CD4-positive, alpha-beta T cell treated with Interleukin-12 subunit alpha and Interleukin-12 subunit beta, for 1 hour (primary cell): ENCODE data around the gene ISM1.

Source experiments
- DNase-seq: peaks from one replicate; pipeline ENCODE4 v3.0.0-alpha.2; 2020

Gene ISM1

GRCh38 chr20:13321416-13321815 lies 100.3 kb downstream of the ISM1 start:
- no peak for DNase-seq

- no peak for DNase-seq
These were observed 101.1 kb downstream of the ISM1 start for GRCh38 chr20:13322198-13322597.

- DNase-seq = no peak
These were observed 101.5 kb downstream of the ISM1 start for GRCh38 chr20:13322621-13323020.

- no peak for DNase-seq
These were observed 104.0 kb downstream of the ISM1 start for GRCh38 chr20:13325033-13325432.

DNA sequence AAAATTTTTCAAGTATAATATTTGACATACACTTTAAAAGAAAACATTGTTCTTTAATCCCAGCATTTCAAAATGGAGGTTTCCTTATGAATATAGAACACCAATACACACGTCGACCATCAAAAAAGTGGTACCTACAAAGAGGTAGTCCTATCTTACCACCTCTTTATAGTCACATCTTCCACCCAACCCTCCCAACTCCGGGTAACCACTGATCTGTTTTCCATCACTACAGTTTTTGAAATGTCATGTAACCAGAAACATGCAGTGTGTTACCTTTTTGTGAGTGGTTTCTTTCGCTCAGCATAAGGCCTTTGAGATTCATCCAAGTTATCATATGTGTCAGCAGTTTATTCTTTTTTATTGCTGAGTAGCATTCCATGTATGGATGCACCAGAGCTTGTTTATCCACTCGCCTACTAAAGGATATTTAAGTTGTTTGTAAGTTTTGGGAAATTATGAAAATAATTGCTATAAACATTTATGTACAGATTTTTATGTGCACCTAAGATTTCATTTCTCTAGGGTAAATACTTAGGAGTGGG lies 104.8 kb downstream of the ISM1 start:
- DNase-seq = no peak

DNA sequence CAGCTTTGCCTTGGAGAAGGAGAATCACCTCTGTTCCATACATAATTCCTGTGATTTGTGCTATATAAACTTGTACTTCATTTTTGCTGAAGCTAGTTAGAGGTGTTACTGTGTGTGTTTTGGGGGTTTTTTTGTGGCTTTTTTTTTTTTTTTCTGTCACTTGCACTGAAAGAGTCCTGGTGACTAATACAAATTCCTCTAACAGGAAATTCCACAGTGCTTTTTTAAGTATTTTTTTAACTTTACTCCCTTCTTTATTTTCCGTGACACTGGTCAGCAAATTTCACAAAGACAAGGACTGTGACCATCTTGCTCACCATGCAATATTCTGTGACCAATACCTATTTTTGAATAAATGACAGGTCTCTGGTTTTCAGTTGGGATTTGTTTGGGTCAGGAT lies 110.5 kb downstream of the ISM1 start:
- DNase-seq = no peak

DNA sequence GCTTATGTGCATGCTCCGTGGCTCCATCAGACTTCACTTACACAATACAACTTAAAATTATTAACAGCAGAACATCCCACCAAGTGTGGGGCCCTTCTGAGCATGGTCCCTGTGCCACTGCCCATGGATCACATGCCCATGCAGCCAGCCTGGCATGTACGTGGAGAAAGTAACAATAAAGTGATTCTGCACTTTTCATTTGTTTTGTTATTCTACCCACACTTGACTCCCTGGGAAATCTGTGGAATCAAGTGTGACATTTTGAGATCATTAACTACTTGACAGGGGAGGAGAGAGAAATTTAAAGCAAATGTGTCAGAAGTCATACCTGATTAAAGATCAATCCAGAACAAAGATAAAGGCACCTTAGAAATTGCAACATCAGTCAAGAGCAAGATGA lies 112.0 kb downstream of the ISM1 start:
- no peak for DNase-seq

GRCh38 chr20:13333793-13334192 lies 112.7 kb downstream of the ISM1 start:
- no peak for DNase-seq

GRCh38 chr20:13336308-13337089 lies 115.4 kb downstream of the ISM1 start:
- no peak for DNase-seq

DNA sequence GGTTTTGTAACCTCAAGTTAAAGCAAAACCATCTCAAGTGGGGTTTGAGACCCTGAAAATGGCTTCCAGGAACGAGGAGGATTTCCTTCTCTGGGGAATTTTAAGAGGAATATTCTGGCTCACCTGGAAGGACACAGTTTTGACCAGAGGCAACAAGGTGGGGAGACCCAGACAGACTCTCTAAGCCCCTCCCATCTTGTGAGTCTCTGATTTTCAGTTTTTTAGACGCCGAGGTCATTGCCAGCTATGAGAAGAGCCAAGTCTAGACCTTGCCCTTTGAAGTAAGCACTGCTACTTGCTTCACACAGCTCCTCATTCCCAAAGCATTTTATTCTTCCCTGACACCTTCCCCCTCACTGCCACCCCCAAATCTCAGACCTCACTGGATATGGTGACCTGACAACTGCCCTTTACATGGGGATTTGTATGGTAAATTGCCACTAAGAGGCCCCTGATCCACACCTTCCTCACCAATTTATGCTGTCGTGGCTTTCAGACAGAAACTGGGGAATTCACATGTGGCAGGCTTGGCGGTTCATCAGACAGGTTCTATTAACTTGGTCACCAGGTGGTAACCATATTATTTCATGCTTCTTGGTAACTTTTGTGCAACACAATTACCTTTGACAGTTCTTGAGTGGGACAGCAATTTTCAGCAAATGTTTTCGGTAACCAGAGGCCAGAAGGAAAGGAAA lies 116.2 kb downstream of the ISM1 start:
- DNase-seq = no peak

- DNase-seq = no peak
These were observed 117.1 kb downstream of the ISM1 start for GRCh38 chr20:13338097-13338661.

DNA sequence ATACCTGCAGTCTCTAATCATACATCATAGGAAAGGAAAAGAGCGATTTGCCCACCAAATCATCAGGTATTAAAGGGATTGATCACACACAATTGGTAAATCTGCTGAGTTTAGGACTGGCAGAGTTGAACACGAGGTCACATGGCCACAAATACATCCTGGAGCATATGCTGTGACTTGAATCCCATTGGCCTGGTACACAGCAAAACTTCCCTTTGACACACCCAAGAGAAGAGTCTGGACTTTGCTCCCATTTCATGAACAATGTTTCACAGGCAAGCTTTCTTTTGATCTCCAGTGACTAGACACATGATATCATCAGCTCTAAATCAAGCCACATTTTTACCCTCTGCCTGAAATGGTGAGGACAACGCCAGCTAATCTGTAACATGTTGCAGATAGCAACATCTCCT lies 117.9 kb downstream of the ISM1 start:
- no peak for DNase-seq

- no peak for DNase-seq
These were observed 119.0 kb downstream of the ISM1 start for GRCh38 chr20:13340088-13340487.

- DNase-seq = no peak
These were observed 120.8 kb downstream of the ISM1 start for GRCh38 chr20:13341737-13342393.

- no peak for DNase-seq
These were observed 121.6 kb downstream of the ISM1 start for GRCh38 chr20:13342469-13343242.

DNA sequence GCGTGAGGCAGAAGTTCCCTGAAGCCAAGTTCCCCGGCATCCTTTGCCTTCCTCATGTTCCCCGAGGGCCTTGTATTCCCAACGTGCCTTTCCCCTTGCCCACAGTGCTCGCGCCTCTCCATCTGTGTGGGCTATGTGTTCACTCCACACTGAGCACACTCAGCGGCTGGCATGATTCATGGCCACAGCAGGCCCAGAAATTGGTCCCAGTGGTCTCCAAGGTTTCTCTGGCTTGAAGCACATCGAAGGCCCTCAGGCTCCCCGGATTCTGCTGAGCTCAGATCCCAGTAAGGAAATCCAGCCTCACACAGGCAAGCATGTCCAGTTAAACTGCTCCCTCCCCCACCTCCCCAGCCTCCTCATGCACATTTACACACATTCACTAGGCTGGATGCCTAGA lies 123.6 kb downstream of the ISM1 start:
- no peak for DNase-seq

DNA sequence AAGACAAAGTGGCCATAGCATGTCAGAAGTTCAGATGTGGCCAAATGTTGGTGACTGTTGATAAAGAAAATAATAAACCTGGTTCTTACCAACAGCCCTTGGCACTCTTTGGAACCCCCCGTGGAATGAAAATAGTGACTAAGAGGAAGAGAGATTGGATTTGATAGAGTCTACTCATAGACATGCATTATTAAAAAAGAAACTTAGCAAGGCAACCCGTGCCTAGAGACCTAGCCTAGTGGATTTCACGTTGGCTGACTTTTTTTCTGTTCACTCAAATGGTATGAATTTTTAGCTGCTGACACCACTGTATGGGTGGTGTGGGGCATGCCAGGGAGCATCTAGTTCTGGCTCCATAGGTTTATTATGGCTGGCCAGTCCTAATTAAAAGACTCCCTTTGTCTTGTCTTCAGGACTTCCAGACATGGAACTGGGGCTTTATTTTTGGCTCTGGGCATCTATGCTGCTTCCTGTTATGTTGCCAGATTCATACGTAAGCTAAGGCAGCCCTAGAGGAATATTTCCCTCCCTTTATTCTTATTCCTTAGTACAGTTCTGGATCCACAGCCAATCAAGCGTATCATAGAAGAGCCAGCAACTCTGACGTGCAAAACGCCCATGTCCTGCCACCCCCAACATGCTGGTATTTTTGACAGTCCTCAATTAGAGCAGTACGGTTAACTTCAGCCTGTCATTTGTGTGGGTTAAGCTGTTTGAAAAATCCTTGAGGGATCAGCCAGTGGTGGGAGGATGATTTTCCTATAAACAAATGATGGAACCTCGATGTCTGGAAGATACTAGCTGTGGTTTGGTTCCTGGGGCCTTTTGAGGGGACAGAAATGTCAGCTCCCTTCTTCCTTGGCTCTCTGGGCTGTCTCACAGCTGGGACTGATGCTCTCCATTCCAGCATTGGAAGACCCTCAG lies 127.5 kb downstream of the ISM1 start:
- DNase-seq = no peak

GRCh38 chr20:13349235-13349604 lies 128.1 kb downstream of the ISM1 start:
- no peak for DNase-seq
